WTC11 (cell line): ENCODE data around the gene CLIP1. TPM values are rescaled to one million over a fixed set of nuclear protein-coding genes. Genes with fewer than 3 reads are reported as not detected.

Source experiments
- ATAC-seq: fragments of 200-7000 bp; cut with Tn5 transposase; 2 replicates; pipeline ENCODE4 v1.10.0; 2021; ENCODE audit warnings: mild to moderate bottlenecking, moderate library complexity
- CTCF ChIA-PET: fragments of 300-600 bp; sonication (Branson Sonifier 250); formaldehyde crosslinking; loops from one replicate; lab custom pipeline; 2021; ENCODE audit warnings: antibody characterized with exemption; lab: Charles Lee
- POLR2A ChIA-PET: fragments of 350-600 bp; sonication (Branson Sonifier 250); formaldehyde crosslinking; loops from one replicate; lab custom pipeline; 2021; ENCODE audit warnings: antibody characterized with exemption; lab: Charles Lee
- DNase-seq: peaks from one replicate; pipeline ENCODE4 v3.0.0; 2021; ENCODE audit warnings: low spot score
- H3K27ac Mint-ChIP-seq: 2 replicates; pipeline ENCODE4 v1.8.0; 2021; ENCODE audit warnings: mixed read lengths
- H3K27me3 Mint-ChIP-seq: 2 replicates; pipeline ENCODE4 v1.8.0; 2021; ENCODE audit warnings: low read depth, mild to moderate bottlenecking, moderate library complexity, mixed read lengths
- H3K36me3 Mint-ChIP-seq: 2 replicates; pipeline ENCODE4 v1.8.0; 2021; ENCODE audit warnings: mixed read lengths
- H3K4me1 Mint-ChIP-seq: 2 replicates; pipeline ENCODE4 v1.8.0; 2022; ENCODE audit warnings: mixed read lengths
- H3K4me3 Mint-ChIP-seq: 2 replicates; pipeline ENCODE4 v1.8.0; 2021; ENCODE audit warnings: mild to moderate bottlenecking, moderate library complexity, mixed read lengths
- H3K9me3 Mint-ChIP-seq: 2 replicates; pipeline ENCODE4 v1.8.0; 2021; ENCODE audit warnings: mixed read lengths
- CBFB ChIP-seq: sonication (generic); formaldehyde crosslinking; IDR thresholded peaks from 2 replicates; pipeline ENCODE4 v1.8.1; 2022; ENCODE audit warnings: mild to moderate bottlenecking, low read depth, missing genetic modification reagents
- CREB1 ChIP-seq: sonication (generic); formaldehyde crosslinking; IDR thresholded peaks from 2 replicates; pipeline ENCODE4 v1.8.0; 2023; ENCODE audit warnings: mild to moderate bottlenecking, missing genetic modification reagents
- CREM ChIP-seq: sonication (generic); formaldehyde crosslinking; IDR thresholded peaks from 2 replicates; pipeline ENCODE4 v1.8.1; 2022; ENCODE audit warnings: mild to moderate bottlenecking, missing genetic modification reagents, moderate library complexity
- EMX1 ChIP-seq: fragments of 250-450 bp; sonication (Bioruptor Pico); IDR thresholded peaks from 2 replicates; pipeline ENCODE4 v1.8.0; 2021; ENCODE audit warnings: mild to moderate bottlenecking
- FOXP1 ChIP-seq: sonication (generic); formaldehyde crosslinking; IDR thresholded peaks from 2 replicates; pipeline ENCODE4 v1.8.0; 2022; ENCODE audit warnings: missing genetic modification reagents, mild to moderate bottlenecking, moderate library complexity, borderline replicate concordance
- GTF2I ChIP-seq: fragments of 250-450 bp; sonication (Bioruptor Pico); conservative IDR thresholded peaks from 2 replicates; pipeline ENCODE4 v1.4.0; 2021; ENCODE audit warnings: mild to moderate bottlenecking
- HMGA2 ChIP-seq: fragments of 250-450 bp; sonication (Bioruptor Pico); IDR thresholded peaks from 2 replicates; pipeline ENCODE4 v1.4.0; 2021; ENCODE audit warnings: mild to moderate bottlenecking, moderate library complexity
- JAZF1 ChIP-seq: fragments of 250-450 bp; sonication (Bioruptor Pico); IDR thresholded peaks from 2 replicates; pipeline ENCODE4 v1.9.0; 2021; ENCODE audit warnings: moderate library complexity, mild to moderate bottlenecking, inconsistent platforms
- JUN ChIP-seq: sonication (generic); formaldehyde crosslinking; IDR thresholded peaks from 2 replicates; pipeline ENCODE4 v1.8.0; 2023; ENCODE audit warnings: mild to moderate bottlenecking, missing genetic modification reagents
- NR1H2 ChIP-seq: sonication (generic); formaldehyde crosslinking; IDR thresholded peaks from 2 replicates; pipeline ENCODE4 v1.9.0; 2021; ENCODE audit warnings: mild to moderate bottlenecking, moderate library complexity, missing genetic modification reagents
- OVOL2 ChIP-seq: fragments of 250-450 bp; sonication (Bioruptor Pico); IDR thresholded peaks from 2 replicates; pipeline ENCODE4 v1.9.0; 2021; ENCODE audit warnings: mild to moderate bottlenecking, borderline replicate concordance
- SP1 ChIP-seq: sonication (generic); formaldehyde crosslinking; conservative IDR thresholded peaks from 2 replicates; pipeline ENCODE4 v1.8.1; 2022; ENCODE audit warnings: missing genetic modification reagents
- TP53 ChIP-seq: sonication (generic); formaldehyde crosslinking; IDR thresholded peaks from 2 replicates; pipeline ENCODE4 v1.8.1; 2023; ENCODE audit warnings: mild to moderate bottlenecking, missing genetic modification reagents
- USF2 ChIP-seq: sonication (generic); formaldehyde crosslinking; IDR thresholded peaks from 2 replicates; pipeline ENCODE4 v1.8.1; 2023; ENCODE audit warnings: mild to moderate bottlenecking, missing genetic modification reagents, moderate library complexity
- ZNF317 ChIP-seq: sonication (generic); formaldehyde crosslinking; IDR thresholded peaks from 2 replicates; pipeline ENCODE4 v1.8.1; 2023; ENCODE audit warnings: low read depth, mild to moderate bottlenecking, moderate library complexity, missing genetic modification reagents, borderline replicate concordance
- total RNA-seq: library from RNA; stranded (reverse); gene quantifications from 3 replicates; pipeline ENCODE4 v1.2.3, GENCODE V29; 2021
- TF ChIP-seq, protein P1 (sequence below): fragments of 250-450 bp; sonication (Bioruptor Pico); IDR thresholded peaks from 2 replicates; pipeline ENCODE4 v1.9.0; 2021; ENCODE audit warnings: mild to moderate bottlenecking, borderline replicate concordance
- TF ChIP-seq, protein P2 (sequence below): fragments of 250-450 bp; sonication (Bioruptor Pico); IDR thresholded peaks from 2 replicates; pipeline ENCODE4 v1.8.0; 2021; ENCODE audit warnings: mild to moderate bottlenecking
- TF ChIP-seq, protein P3 (sequence below): sonication (generic); formaldehyde crosslinking; IDR thresholded peaks from 2 replicates; pipeline ENCODE4 v1.8.0; 2022; ENCODE audit warnings: missing genetic modification reagents
- TF ChIP-seq, protein P4 (sequence below): sonication (generic); formaldehyde crosslinking; IDR thresholded peaks from 2 replicates; pipeline ENCODE4 v1.8.0; 2022; ENCODE audit warnings: mild to moderate bottlenecking, missing genetic modification reagents
- TF ChIP-seq, protein P5 (sequence below): sonication (generic); formaldehyde crosslinking; IDR thresholded peaks from 2 replicates; pipeline ENCODE4 v1.8.1; 2022; ENCODE audit warnings: missing genetic modification reagents, borderline replicate concordance

CLIP1 gene
- total RNA-seq, 1 experiment from 2014 or later, result 24.9 TPM

DNA sequence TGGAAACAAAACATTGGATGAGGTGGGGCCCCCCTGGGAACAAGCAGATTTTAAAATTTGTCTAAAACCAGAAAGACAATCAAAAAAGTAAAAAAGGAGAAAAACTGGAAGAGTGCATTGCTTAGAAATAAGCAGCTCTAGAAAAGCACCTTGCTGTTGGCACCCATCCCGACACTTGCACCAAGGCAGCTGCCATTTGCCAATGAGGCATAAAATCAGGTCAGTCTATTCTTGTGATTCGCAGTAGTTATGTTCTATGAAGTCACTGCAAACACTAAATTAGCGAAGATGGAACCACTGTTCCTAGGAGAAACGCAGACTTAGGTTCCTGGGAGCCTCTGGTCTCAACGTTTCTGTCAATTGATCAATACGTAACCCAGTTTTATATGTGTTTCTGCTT is 172.4 kb downstream of the CLIP1 start:
- no peak for DNase-seq
- Mint-ChIP-seq H3K4me1 (no peaks in the 10 kb centered on the region), H3K9me3 (no peaks in the 10 kb centered on the region), H3K4me3 (no peak overlapping the region), H3K27ac (no peak overlapping the region), H3K27me3 (no peaks in the 10 kb centered on the region), H3K36me3 (peaks cover 13% of the 10 kb centered on the region; the same call in 1 of the 2 replicates)
- TF ChIP-seq FOXP1 (no peak), OVOL2 (no peak), GTF2I (CRISPR knock-in tag) (no peak), JUN (CRISPR knock-in tag) (no peak), ZNF317 (CRISPR knock-in tag) (no peak), CREM (CRISPR knock-in tag) (no peak), SP1 (CRISPR knock-in tag) (no peak), CBFB (CRISPR knock-in tag) (no peak), NR1H2 (CRISPR knock-in tag) (no peak), EMX1 (CRISPR knock-in tag) (no peak), HMGA2 (CRISPR knock-in tag) (no peak), USF2 (CRISPR knock-in tag) (no peak)
- TF ChIP-seq, protein P1, sequence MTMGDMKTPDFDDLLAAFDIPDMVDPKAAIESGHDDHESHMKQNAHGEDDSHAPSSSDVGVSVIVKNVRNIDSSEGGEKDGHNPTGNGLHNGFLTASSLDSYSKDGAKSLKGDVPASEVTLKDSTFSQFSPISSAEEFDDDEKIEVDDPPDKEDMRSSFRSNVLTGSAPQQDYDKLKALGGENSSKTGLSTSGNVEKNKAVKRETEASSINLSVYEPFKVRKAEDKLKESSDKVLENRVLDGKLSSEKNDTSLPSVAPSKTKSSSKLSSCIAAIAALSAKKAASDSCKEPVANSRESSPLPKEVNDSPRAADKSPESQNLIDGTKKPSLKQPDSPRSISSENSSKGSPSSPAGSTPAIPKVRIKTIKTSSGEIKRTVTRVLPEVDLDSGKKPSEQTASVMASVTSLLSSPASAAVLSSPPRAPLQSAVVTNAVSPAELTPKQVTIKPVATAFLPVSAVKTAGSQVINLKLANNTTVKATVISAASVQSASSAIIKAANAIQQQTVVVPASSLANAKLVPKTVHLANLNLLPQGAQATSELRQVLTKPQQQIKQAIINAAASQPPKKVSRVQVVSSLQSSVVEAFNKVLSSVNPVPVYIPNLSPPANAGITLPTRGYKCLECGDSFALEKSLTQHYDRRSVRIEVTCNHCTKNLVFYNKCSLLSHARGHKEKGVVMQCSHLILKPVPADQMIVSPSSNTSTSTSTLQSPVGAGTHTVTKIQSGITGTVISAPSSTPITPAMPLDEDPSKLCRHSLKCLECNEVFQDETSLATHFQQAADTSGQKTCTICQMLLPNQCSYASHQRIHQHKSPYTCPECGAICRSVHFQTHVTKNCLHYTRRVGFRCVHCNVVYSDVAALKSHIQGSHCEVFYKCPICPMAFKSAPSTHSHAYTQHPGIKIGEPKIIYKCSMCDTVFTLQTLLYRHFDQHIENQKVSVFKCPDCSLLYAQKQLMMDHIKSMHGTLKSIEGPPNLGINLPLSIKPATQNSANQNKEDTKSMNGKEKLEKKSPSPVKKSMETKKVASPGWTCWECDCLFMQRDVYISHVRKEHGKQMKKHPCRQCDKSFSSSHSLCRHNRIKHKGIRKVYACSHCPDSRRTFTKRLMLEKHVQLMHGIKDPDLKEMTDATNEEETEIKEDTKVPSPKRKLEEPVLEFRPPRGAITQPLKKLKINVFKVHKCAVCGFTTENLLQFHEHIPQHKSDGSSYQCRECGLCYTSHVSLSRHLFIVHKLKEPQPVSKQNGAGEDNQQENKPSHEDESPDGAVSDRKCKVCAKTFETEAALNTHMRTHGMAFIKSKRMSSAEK (CRISPR knock-in tag), result no peak
- TF ChIP-seq, protein P2, sequence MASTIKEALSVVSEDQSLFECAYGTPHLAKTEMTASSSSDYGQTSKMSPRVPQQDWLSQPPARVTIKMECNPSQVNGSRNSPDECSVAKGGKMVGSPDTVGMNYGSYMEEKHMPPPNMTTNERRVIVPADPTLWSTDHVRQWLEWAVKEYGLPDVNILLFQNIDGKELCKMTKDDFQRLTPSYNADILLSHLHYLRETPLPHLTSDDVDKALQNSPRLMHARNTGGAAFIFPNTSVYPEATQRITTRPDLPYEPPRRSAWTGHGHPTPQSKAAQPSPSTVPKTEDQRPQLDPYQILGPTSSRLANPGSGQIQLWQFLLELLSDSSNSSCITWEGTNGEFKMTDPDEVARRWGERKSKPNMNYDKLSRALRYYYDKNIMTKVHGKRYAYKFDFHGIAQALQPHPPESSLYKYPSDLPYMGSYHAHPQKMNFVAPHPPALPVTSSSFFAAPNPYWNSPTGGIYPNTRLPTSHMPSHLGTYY, result no peak
- TF ChIP-seq, protein P3, sequence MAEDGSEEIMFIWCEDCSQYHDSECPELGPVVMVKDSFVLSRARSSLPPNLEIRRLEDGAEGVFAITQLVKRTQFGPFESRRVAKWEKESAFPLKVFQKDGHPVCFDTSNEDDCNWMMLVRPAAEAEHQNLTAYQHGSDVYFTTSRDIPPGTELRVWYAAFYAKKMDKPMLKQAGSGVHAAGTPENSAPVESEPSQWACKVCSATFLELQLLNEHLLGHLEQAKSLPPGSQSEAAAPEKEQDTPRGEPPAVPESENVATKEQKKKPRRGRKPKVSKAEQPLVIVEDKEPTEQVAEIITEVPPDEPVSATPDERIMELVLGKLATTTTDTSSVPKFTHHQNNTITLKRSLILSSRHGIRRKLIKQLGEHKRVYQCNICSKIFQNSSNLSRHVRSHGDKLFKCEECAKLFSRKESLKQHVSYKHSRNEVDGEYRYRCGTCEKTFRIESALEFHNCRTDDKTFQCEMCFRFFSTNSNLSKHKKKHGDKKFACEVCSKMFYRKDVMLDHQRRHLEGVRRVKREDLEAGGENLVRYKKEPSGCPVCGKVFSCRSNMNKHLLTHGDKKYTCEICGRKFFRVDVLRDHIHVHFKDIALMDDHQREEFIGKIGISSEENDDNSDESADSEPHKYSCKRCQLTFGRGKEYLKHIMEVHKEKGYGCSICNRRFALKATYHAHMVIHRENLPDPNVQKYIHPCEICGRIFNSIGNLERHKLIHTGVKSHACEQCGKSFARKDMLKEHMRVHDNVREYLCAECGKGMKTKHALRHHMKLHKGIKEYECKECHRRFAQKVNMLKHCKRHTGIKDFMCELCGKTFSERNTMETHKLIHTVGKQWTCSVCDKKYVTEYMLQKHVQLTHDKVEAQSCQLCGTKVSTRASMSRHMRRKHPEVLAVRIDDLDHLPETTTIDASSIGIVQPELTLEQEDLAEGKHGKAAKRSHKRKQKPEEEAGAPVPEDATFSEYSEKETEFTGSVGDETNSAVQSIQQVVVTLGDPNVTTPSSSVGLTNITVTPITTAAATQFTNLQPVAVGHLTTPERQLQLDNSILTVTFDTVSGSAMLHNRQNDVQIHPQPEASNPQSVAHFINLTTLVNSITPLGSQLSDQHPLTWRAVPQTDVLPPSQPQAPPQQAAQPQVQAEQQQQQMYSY (CRISPR knock-in tag), result no peak
- TF ChIP-seq, protein P4, sequence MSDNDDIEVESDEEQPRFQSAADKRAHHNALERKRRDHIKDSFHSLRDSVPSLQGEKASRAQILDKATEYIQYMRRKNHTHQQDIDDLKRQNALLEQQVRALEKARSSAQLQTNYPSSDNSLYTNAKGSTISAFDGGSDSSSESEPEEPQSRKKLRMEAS (CRISPR knock-in tag), result no peak
- POLR2A ChIA-PET, result no interaction called here
- CTCF ChIA-PET, result no interaction called here
- no peak for ATAC-seq

DNA sequence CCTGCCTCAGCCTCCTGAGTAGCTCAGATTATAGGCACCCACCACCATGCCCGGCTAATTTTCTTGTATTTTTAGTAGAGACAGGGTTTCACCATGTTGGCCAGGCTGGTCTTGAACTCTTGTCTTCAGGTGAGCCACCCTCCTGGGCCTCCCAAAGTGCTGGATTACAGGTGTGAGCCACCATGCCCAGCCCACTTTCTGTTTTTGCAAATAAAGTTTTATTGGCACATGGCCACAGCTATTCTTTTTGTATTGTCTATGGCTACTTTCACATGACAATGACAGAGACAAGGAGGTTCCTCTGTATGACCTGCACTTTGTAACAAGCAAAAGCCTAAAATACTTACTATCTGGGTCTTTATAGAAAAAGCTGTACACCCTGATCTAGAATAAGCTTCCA is 176.9 kb downstream of the CLIP1 start:
- H3K4me1 Mint-ChIP-seq, result no peaks in the 10 kb centered on the region
- DNase-seq (no peak), ATAC-seq (no peak)
- H3K9me3 Mint-ChIP-seq, result no peaks in the 10 kb centered on the region
- peaks cover 15% of the 10 kb centered on the region for H3K36me3 Mint-ChIP-seq
- no peaks in the 10 kb centered on the region for H3K27me3 Mint-ChIP-seq
- no peak overlapping the region for H3K27ac Mint-ChIP-seq
- POLR2A ChIA-PET, result interaction anchor here (0.6 to 0.7 kb wide), 2 partner anchors 35 to 1660 kb away, joined by 3 to 6 read pairs; no protein-coding TSS in a partner anchor
- CTCF ChIA-PET, result no interaction called here
- no peak overlapping the region for H3K4me3 Mint-ChIP-seq
- no peak for TF ChIP-seq TP53
- TF ChIP-seq JAZF1 (CRISPR knock-in tag), result no peak
- TF ChIP-seq, protein P5, sequence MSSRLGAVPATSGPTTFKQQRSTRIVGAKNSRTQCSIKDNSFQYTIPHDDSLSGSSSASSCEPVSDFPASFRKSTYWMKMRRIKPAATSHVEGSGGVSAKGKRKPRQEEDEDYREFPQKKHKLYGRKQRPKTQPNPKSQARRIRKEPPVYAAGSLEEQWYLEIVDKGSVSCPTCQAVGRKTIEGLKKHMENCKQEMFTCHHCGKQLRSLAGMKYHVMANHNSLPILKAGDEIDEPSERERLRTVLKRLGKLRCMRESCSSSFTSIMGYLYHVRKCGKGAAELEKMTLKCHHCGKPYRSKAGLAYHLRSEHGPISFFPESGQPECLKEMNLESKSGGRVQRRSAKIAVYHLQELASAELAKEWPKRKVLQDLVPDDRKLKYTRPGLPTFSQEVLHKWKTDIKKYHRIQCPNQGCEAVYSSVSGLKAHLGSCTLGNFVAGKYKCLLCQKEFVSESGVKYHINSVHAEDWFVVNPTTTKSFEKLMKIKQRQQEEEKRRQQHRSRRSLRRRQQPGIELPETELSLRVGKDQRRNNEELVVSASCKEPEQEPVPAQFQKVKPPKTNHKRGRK, result no peak
- no peak for TF ChIP-seq CREB1
- TF ChIP-seq, protein P1 (CRISPR knock-in tag), result no peak
